Measurements from ENCODE around the gene STYXL1. TPM values are rescaled to one million over a fixed set of nuclear protein-coding genes. Genes with fewer than 3 reads are reported as not detected.
"Not testable (repeated sequence)": the region's sequence is repeated elsewhere in the genome, so short reads cannot be mapped to it uniquely, and the experiment has no call there.

The STYXL1 gene
- polyA plus RNA-seq, 4 donors = 35.9 to 54.2 (median 44.4) TPM

GRCh38 chr7:76040126-76040525 is 7.7 kb downstream of the STYXL1 start:
- no peak for DNase-seq (ENCODE audit: low read depth in 4 of 4, low spot score in 2 of 4)

- no peak for DNase-seq (ENCODE audit: low read depth in 4 of 4, low spot score in 2 of 4)
These were observed 10.5 kb downstream of the STYXL1 start for GRCh38 chr7:76037310-76037709.

GRCh38 chr7:76031964-76032363 is 15.8 kb downstream of the STYXL1 start:
- DNase-seq (ENCODE audit: low read depth in 4 of 4, low spot score in 2 of 4) = no peak

GRCh38 chr7:76029682-76030081 is 18.1 kb downstream of the STYXL1 start:
- not testable (repeated sequence) for DNase-seq (ENCODE audit: low read depth in 4 of 4, low spot score in 2 of 4)

- no peak for DNase-seq (ENCODE audit: low read depth in 4 of 4, low spot score in 2 of 4)
These were observed 24.8 kb downstream of the STYXL1 start for GRCh38 chr7:76023002-76023401.

- no peak for DNase-seq (ENCODE audit: low read depth in 4 of 4, low spot score in 2 of 4)
These were observed 25.6 kb downstream of the STYXL1 start for GRCh38 chr7:76022026-76022780.

GRCh38 chr7:76020031-76020714 is 27.6 kb downstream of the STYXL1 start:
- DNase-seq (ENCODE audit: low read depth in 4 of 4, low spot score in 2 of 4) = peak; percentile 11 to 41 (median 24)

GRCh38 chr7:76018520-76018919 is 29.3 kb downstream of the STYXL1 start:
- not testable (repeated sequence) for DNase-seq (ENCODE audit: low read depth in 4 of 4, low spot score in 2 of 4)

GRCh38 chr7:76016191-76016947 is 31.4 kb downstream of the STYXL1 start:
- no peak for DNase-seq (ENCODE audit: low read depth in 4 of 4, low spot score in 2 of 4)

GRCh38 chr7:76011442-76011861 is 36.3 kb downstream of the STYXL1 start:
- DNase-seq (ENCODE audit: low read depth in 4 of 4, low spot score in 2 of 4) = no peak

GRCh38 chr7:76009672-76010600 is 37.9 kb downstream of the STYXL1 start:
- no peak for DNase-seq (ENCODE audit: low read depth in 4 of 4, low spot score in 2 of 4)

GRCh38 chr7:76008156-76008687 is 39.6 kb downstream of the STYXL1 start:
- no peak for DNase-seq (ENCODE audit: low read depth in 4 of 4, low spot score in 2 of 4)

GRCh38 chr7:76005004-76005403 is 42.8 kb downstream of the STYXL1 start:
- DNase-seq (ENCODE audit: low read depth in 4 of 4, low spot score in 2 of 4) = not testable (repeated sequence)

- no peak for DNase-seq (ENCODE audit: low read depth in 4 of 4, low spot score in 2 of 4)
These were observed 44.4 kb downstream of the STYXL1 start for GRCh38 chr7:76003351-76003750.

- DNase-seq (ENCODE audit: low read depth in 4 of 4, low spot score in 2 of 4) = no peak
These were observed 45.0 kb downstream of the STYXL1 start for GRCh38 chr7:76002822-76003221.

GRCh38 chr7:76002139-76002538 is 45.7 kb downstream of the STYXL1 start:
- no peak for DNase-seq (ENCODE audit: low read depth in 4 of 4, low spot score in 2 of 4)

- no peak for DNase-seq (ENCODE audit: low read depth in 4 of 4, low spot score in 2 of 4)
These were observed 47.2 kb downstream of the STYXL1 start for GRCh38 chr7:76000566-76000965.

GRCh38 chr7:75998038-75998437 is 49.8 kb downstream of the STYXL1 start:
- DNase-seq (ENCODE audit: low read depth in 4 of 4, low spot score in 2 of 4) = no peak

GRCh38 chr7:75996476-75996875 is 51.3 kb downstream of the STYXL1 start:
- no peak for DNase-seq (ENCODE audit: low read depth in 4 of 4, low spot score in 2 of 4)

- DNase-seq (ENCODE audit: low read depth in 4 of 4, low spot score in 2 of 4) = no peak
These were observed 51.8 kb downstream of the STYXL1 start for GRCh38 chr7:75995996-75996395.

All from left renal cortex interstitium (tissue), 4 donors.